Measurements from ENCODE around the gene TECPR2.

GRCh38 chr14:102362545-102363181, at the start of gene TECPR2, which contains the start of gene CINP:
- TF ChIP-seq EZH2phosphoT487 (IDR thresholded peaks at IDR 0.05; ENCODE audit: low read depth, severe bottlenecking, unreplicated experiment) (no peak), CTCF (IDR thresholded peaks at IDR 0.05; ENCODE audit: poor library complexity) (no peak), EZH2 (IDR thresholded peaks at IDR 0.05; ENCODE audit: borderline replicate concordance) (no peak)
